Retinal pigment epithelial cell (primary cell): Measurements from ENCODE around the gene RERE.
A peak's percentile ranks its signal among the peaks of the same experiment; 100 is the strongest.

Experiments used
- DNase-seq: peaks from one replicate; pipeline ENCODE4 v3.0.0-alpha.2; 2010; ENCODE audit warnings: low read depth
- H3K4me3 ChIP-seq: 2 replicates; pipeline ENCODE4 v1.5.1; 2011; ENCODE audit warnings: mild to moderate bottlenecking, low read length, control low read depth, moderate library complexity
- CTCF ChIP-seq: conservative IDR thresholded peaks from 2 replicates; pipeline ENCODE4 v1.5.1; 2011; ENCODE audit warnings: low read depth, low read length, control low read depth, inconsistent platforms

The RERE gene

GRCh38 chr1:8482979-8483381 is 334.5 kb downstream of the RERE start:
- DNase-seq: peak; percentile 57
- no peak overlapping the region for H3K4me3 ChIP-seq
- TF ChIP-seq CTCF: no peak

- no peak for TF ChIP-seq CTCF
- H3K4me3 ChIP-seq: no peak overlapping the region
- DNase-seq: no peak
These were observed 335.6 kb downstream of the RERE start for GRCh38 chr1:8481650-8482380.

- no peak for TF ChIP-seq CTCF
- no peak for DNase-seq
- no peak overlapping the region for H3K4me3 ChIP-seq
These were observed 338.9 kb downstream of the RERE start for GRCh38 chr1:8478566-8478965.

- no peak for TF ChIP-seq CTCF
- no peak for DNase-seq
- H3K4me3 ChIP-seq: no peak overlapping the region
These were observed 339.5 kb downstream of the RERE start for GRCh38 chr1:8477983-8478362.

GRCh38 chr1:8477166-8477982 is 340.1 kb downstream of the RERE start:
- TF ChIP-seq CTCF: no peak
- H3K4me3 ChIP-seq: no peak overlapping the region
- no peak for DNase-seq

GRCh38 chr1:8476006-8476405 is 341.4 kb downstream of the RERE start:
- no peak overlapping the region for H3K4me3 ChIP-seq
- no peak for DNase-seq
- TF ChIP-seq CTCF: no peak

- DNase-seq: no peak
- TF ChIP-seq CTCF: no peak
- H3K4me3 ChIP-seq: no peak overlapping the region
These were observed 343.1 kb downstream of the RERE start for GRCh38 chr1:8474369-8474768.
